Measurements from ENCODE around the gene C22orf23.
"Not testable (repeated sequence)": the region's sequence is repeated elsewhere in the genome, so short reads cannot be mapped to it uniquely, and the experiment has no call there.

The C22orf23 gene

DNA sequence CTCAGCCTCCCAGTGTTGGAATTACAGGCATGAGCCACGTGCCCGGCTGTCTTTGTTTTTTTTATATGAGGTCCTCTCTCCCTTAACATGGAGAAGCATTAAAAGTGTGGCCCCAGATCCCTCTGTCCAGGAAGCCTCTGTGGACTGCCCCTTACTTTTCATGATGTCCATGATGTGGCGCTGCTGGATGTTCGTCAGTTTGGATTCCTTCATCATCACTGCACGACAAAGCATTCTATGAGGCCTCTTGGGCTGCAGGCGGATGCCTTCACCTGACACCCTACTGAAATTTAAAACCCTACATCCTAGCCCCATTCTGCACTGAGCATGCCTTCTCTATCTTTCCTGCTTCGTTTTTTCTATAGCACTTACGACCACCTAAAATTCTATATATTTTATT, 2.1 kb downstream of the C22orf23 start:
- TF ChIP-seq ZNF274 (IDR thresholded peaks at IDR 0.05; ENCODE audit: low read depth, low read length) = no peak
- H3K4me3 ChIP-seq (ENCODE audit: low read length) = no peak overlapping the region

GRCh38 chr22:37947142-37947795, 6.1 kb downstream of the C22orf23 start:
- H3K4me3 ChIP-seq (ENCODE audit: low read length) = not testable (repeated sequence)

DNA sequence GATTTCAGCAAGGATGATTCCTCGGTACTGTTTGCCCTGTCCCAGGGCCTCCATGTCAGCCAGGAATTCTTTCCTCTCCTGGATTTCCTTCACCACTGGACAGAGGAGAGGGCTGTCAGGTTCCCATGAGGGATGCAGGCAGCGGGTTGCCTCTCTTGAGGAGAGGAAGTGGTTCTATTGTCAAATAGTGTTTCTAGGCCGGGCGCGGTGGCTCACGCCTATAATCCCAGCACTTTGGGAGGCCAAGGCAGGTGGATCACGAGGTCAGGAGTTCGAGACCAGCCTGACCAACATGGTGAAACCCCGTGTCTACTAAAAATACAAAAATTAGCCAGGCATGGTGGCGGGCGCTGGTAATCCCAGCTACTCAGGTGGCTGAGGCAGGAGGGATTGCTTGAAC, 9.0 kb downstream of the C22orf23 start:
- H3K4me3 ChIP-seq (ENCODE audit: low read length) = not testable (repeated sequence)

DNA sequence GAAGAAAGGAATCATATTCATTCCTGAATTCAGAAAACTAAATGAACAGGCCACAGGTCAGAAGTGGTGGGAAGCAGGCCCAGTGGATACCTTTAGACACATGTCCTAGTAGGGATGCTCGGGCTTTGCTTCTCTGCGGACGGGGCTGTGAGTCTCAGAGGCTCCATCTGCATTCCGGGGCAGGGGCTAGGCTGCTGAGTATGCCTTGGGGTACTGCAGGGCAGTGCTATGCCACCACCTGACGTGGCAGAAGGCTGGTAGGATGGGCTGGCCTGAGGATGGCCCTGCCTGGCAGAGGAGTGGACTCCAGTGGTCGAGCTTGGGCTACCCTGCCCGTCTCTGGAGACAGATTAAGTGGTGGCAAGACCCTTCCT, 9.6 kb downstream of the C22orf23 start:
- no peak for TF ChIP-seq ZNF274 (IDR thresholded peaks at IDR 0.05; ENCODE audit: low read depth, low read length)
- H3K4me3 ChIP-seq (ENCODE audit: low read length) = no peak overlapping the region

- no peak overlapping the region for H3K4me3 ChIP-seq (ENCODE audit: low read length)
- no peak for TF ChIP-seq ZNF274 (IDR thresholded peaks at IDR 0.05; ENCODE audit: low read depth, low read length)
These were observed 10.1 kb downstream of the C22orf23 start for GRCh38 chr22:37943136-37943824.

DNA sequence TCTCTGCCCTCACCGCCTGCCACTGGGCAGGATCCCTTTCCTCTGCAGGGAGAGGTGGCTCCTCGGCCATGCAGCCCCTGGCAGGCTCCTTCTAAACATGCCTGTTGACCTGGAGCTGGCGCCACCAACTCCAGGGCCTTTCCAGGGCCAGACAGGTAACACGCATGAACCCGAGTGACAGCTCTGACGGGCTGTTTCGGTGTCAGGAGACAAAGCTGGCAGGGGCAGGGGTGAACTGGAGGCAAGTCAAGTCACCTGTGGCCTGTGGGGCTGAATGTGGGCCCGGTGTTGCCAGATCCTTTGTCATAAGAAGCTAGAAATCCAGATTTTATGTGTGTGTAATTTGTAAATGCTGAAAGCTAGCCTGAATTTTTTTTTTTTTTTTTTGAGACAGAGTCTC, 11.3 kb downstream of the C22orf23 start:
- TF ChIP-seq ZNF274 (IDR thresholded peaks at IDR 0.05; ENCODE audit: low read depth, low read length) = no peak
- H3K4me3 ChIP-seq (ENCODE audit: low read length) = no peak overlapping the region

- no peak for TF ChIP-seq ZNF274 (IDR thresholded peaks at IDR 0.05; ENCODE audit: low read depth, low read length)
- no peak overlapping the region for H3K4me3 ChIP-seq (ENCODE audit: low read length)
These were observed 12.6 kb downstream of the C22orf23 start for GRCh38 chr22:37940698-37941376.

DNA sequence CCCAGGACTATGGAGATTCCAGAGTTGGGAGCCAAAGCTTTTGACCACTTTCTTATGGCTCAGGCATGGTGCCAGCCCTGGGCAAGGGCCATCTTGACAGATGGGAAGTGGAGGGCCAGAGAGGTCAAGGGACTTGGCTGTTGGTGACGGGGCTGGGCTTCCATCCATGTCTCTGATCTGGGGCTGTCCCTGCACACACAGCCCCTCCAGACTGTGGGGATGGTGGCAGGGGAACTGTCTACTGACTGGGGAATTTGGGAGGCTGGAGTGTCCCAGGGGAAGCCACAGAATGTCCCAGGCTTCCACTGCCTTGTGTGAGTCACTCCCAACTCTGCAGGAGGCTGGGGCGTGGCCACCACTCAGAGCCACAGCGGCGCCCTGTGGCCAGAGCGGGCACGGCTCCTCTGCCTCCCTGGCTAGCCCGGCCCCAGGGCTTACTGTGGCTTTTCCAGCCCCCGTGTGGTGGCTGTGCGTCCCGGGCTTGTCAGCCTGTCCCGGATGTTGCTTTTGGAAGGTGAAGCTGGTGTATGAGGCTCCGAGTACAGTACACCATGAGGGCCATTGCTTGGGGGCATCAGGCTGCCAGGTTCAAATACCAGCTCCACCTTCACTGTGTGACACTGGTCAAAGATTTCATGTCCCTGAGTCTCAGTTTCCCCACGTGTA, 19.6 kb downstream of the C22orf23 start:
- no peak for TF ChIP-seq ZNF274 (IDR thresholded peaks at IDR 0.05; ENCODE audit: low read depth, low read length)
- no peak overlapping the region for H3K4me3 ChIP-seq (ENCODE audit: low read length)

DNA sequence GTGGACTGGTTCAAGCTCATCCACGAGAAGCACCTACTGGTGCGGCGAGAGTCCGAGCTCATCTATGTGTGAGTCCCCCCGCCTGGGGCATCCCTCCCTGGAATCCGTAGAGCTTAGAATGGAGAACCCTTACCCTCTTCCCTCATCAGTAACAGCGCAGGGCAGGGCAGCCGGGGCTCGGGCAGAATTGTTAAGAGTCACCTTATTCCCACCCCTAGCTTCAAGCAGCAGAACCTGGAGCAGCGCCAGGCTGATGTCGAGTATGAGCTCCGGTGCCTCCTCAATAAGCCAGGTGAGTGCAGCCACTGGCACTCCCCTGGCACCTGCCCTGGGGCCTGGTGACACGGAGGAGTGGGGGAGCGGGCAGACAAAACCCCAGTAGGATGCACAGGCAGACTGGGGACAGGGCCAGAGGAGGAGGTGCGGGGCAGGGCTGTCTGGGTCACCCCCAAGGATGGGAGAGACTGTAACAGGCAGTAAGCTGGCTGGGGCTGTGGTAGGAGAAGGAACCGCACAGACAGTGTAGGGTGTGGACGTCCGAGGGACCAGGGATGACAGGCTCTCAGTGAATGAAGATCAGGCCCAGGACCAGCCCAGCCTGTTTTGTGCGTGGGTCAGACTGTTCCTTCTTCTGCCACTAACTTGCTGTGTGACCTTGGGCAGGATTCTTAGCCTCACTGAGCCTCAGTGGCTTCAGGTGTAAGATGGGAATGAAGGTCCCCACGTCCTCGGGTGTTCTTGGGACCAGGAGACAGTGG, 20.4 kb downstream of the C22orf23 start:
- H3K4me3 ChIP-seq (ENCODE audit: low read length) = no peak overlapping the region
- no peak for TF ChIP-seq ZNF274 (IDR thresholded peaks at IDR 0.05; ENCODE audit: low read depth, low read length)

GRCh38 chr22:37932401-37932800, 21.0 kb downstream of the C22orf23 start:
- no peak for TF ChIP-seq ZNF274 (IDR thresholded peaks at IDR 0.05; ENCODE audit: low read depth, low read length)
- no peak overlapping the region for H3K4me3 ChIP-seq (ENCODE audit: low read length)

GRCh38 chr22:37931893-37932389, 21.5 kb downstream of the C22orf23 start:
- H3K4me3 ChIP-seq (ENCODE audit: low read length) = no peak overlapping the region
- no peak for TF ChIP-seq ZNF274 (IDR thresholded peaks at IDR 0.05; ENCODE audit: low read depth, low read length)

DNA sequence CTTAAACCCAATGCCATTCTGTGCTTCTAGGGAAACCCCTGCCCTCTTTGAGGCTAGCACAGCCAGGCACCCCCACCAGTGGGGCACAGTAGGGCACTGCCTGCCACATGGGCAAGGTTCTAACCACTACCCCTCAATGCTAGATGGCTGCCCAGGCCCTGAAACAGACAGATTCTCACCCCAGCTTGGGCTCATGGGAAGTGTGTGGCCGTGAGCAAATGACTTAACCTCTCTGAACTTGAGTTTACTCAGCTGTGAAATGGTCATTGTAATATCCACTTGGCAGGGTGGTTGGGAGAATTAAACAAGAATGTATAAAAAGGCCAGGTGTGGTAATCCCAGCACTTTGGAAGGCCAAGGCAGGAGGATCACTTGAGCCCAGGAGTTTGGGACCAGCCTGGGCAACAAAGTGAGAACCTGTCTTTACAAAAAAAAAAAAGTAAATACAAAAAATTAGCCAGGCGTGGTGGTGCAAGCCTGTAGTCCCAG, 22.4 kb downstream of the C22orf23 start:
- no peak for TF ChIP-seq ZNF274 (IDR thresholded peaks at IDR 0.05; ENCODE audit: low read depth, low read length)
- no peak overlapping the region for H3K4me3 ChIP-seq (ENCODE audit: low read length)

DNA sequence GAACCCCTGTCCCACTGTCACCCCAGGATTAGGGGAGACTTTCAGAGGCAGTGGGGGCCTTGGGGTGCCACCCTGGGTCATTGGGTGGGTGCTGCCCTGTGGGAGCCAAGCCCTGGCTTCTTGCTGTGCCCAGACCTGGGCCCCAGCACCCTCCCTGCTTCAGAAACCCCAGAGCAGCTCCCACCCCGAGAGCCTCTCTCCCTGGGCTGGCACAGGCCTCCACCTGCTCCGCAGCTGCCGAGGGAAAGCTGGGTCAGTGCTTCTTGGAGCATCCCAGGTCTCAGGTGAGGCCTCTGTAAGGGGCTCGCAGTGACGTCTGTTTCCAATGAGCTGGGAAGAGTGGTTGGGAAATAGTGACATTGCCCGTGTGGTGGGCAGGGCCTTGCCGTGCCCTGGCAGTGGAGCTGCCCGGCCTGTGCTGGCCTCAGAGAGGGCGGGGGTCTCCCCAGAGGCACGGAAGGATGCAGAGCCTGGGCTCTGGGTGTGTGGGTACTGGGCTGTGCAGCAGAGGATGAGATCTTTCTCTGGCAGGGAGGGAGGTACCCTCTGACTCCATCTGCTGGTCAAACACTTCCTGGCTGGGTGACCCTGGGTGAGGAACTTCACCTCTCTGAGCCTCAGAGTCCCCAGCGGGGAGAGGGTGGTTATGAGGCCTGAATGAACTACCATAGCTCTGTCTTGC, 23.0 kb downstream of the C22orf23 start:
- no peak overlapping the region for H3K4me3 ChIP-seq (ENCODE audit: low read length)
- TF ChIP-seq ZNF274 (IDR thresholded peaks at IDR 0.05; ENCODE audit: low read depth, low read length) = no peak

All from GM08714 (cell line).